Mesendoderm (in vitro differentiated cells): ENCODE results near the gene PSMC5. TPM values are rescaled to one million over a fixed set of nuclear protein-coding genes. Genes with fewer than 3 reads are reported as not detected.

Source experiments
- DNase-seq: peaks from one replicate; pipeline ENCODE4 v3.0.0; 2013
- H2AK5ac ChIP-seq: 2 replicates; pipeline ENCODE4 v1.6.1; 2013; ENCODE audit warnings: low read length, inconsistent platforms
- H2BK120ac ChIP-seq: 2 replicates; pipeline ENCODE4 v1.6.1; 2013; ENCODE audit warnings: low read depth, mild to moderate bottlenecking, low read length, moderate library complexity, mixed read lengths
- H2BK15ac ChIP-seq: replicated peaks from 2 replicates; pipeline ENCODE4 v1.6.1; 2013; ENCODE audit warnings: low read depth, mild to moderate bottlenecking, moderate library complexity
- H2BK5ac ChIP-seq: 2 replicates; pipeline ENCODE4 v1.6.1; 2013; ENCODE audit warnings: low read length, inconsistent platforms
- H3K18ac ChIP-seq: 2 replicates; pipeline ENCODE4 v1.6.1; 2013; ENCODE audit warnings: mild to moderate bottlenecking, low read length, mixed read lengths
- H3K23ac ChIP-seq: one replicate; pipeline ENCODE4 v1.6.1; 2013; ENCODE audit warnings: low read length
- H3K27ac ChIP-seq: 2 replicates; pipeline ENCODE4 v1.5.1; 2013; ENCODE audit warnings: low read depth, mild to moderate bottlenecking, inconsistent platforms, low read length, moderate library complexity
- H3K27me3 ChIP-seq: 2 replicates; pipeline ENCODE4 v1.6.1; 2013; ENCODE audit warnings: low read length, control low read depth, mild to moderate bottlenecking, inconsistent platforms; ENCODE audit not compliant: insufficient read depth, poor library complexity
- H3K36me3 ChIP-seq: 2 replicates; pipeline ENCODE4 v1.6.1; 2013; ENCODE audit warnings: low read length, inconsistent platforms; ENCODE audit not compliant: control insufficient read depth, insufficient read depth
- H3K4ac ChIP-seq: one replicate; pipeline ENCODE4 v1.6.1; 2013; ENCODE audit warnings: low read depth, mild to moderate bottlenecking, low read length, moderate library complexity
- H3K4me1 ChIP-seq: 2 replicates; pipeline ENCODE4 v1.6.1; 2013; ENCODE audit warnings: low read depth, low read length, inconsistent platforms; ENCODE audit not compliant: control insufficient read depth
- H3K4me2 ChIP-seq: 2 replicates; pipeline ENCODE4 v1.6.1; 2013; ENCODE audit warnings: low read length
- H3K4me3 ChIP-seq: 2 replicates; pipeline ENCODE4 v1.5.1; 2013; ENCODE audit warnings: mild to moderate bottlenecking, low read length
- H3K56ac ChIP-seq: one replicate; pipeline ENCODE4 v1.6.1; 2013; ENCODE audit warnings: low read length
- H3K79me1 ChIP-seq: 2 replicates; pipeline ENCODE4 v1.6.1; 2013; ENCODE audit warnings: low read length, inconsistent platforms
- H3K79me2 ChIP-seq: 2 replicates; pipeline ENCODE4 v1.6.1; 2013; ENCODE audit warnings: mild to moderate bottlenecking, low read length; ENCODE audit not compliant: control insufficient read depth, insufficient read depth
- H3K9ac ChIP-seq: 2 replicates; pipeline ENCODE4 v1.6.1; 2013; ENCODE audit warnings: low read length, inconsistent platforms
- H4K5ac ChIP-seq: one replicate; pipeline ENCODE4 v1.6.1; 2013; ENCODE audit warnings: low read length
- H4K8ac ChIP-seq: one replicate; pipeline ENCODE4 v1.6.1; 2013; ENCODE audit warnings: low read depth, mild to moderate bottlenecking, control low read depth, low read length, moderate library complexity
- WGBS: extraction: QIAGEN DNeasy Blood & Tissue Kit; methylation state at CpG from one replicate; pipeline ENCODE4 v1.1.7; 2013; ENCODE audit warnings: low lambda C conversion rate, missing lambda C conversion rate; ENCODE audit not compliant: insufficient coverage; ENCODE audit errors: extremely low coverage; 5-methylcytosine and 5-hydroxymethylcytosine counted together
- polyA plus RNA-seq, 2 experiments: library from polyadenylated mRNA; stranded (reverse); fragments of 200-250 nt; gene quantifications; one replicate each; pipeline ENCODE4 v1.2.3, GENCODE V29; 2013

Gene PSMC5
- polyA plus RNA-seq (2013, experiment 1 of 2), result 119 TPM
- polyA plus RNA-seq (2013, experiment 2 of 2), result 121 TPM

GRCh38 chr17:63827002-63827800 is at the start of gene PSMC5, which contains the start of gene FTSJ3:
TSS of gene PSMC5 (plus strand) at chr17:63827431. CDS start at chr17:63827491, 60 bp downstream.
TSS of gene FTSJ3 (minus strand) at chr17:63827663. CDS start at chr17:63826902, 761 bp downstream.
- H3K9ac ChIP-seq, result peak within 1 kb of the TSS; percentile 95

DNA sequence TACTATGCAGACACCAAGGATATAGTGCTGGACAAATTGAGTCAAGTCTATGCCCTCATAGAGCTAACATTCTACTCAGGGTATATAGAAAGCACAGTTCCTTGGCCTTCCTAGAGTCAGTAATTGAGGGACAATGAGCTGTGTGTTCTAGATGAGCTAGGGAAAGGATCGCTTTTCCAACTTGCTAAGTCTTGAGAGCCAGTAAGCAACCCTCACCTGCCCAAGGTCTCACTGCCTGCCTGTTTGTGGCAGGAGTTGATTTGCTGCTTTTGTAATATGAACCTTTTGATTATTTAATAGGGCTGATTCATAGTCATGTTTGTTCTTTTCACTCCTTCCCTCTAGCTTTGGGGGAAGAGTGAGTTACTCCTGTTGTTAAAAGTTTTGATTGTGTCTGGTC is 46.7 kb upstream of the PSMC5 start:
- H3K4me2 ChIP-seq, result no peak overlapping the region
- WGBS, result no CpG with 5 or more reads among the region's 1 CpG
- H3K4ac ChIP-seq, result no peak overlapping the region
- no peak overlapping the region for H3K23ac ChIP-seq
- no peak overlapping the region for H4K8ac ChIP-seq
- no peak overlapping the region for H3K27ac ChIP-seq
- no peaks in the 10 kb centered on the region for H3K27me3 ChIP-seq
- H3K18ac ChIP-seq, result no peak overlapping the region
- peaks cover 2% of the 10 kb centered on the region for H3K36me3 ChIP-seq
- H3K4me3 ChIP-seq, result no peak overlapping the region
- H3K79me2 ChIP-seq, result peaks cover 84% of the 10 kb centered on the region
- no peak overlapping the region for H4K5ac ChIP-seq
- H2BK5ac ChIP-seq, result no peak overlapping the region
- H2AK5ac ChIP-seq, result no peak overlapping the region
- no peak overlapping the region for H3K9ac ChIP-seq
- no peak overlapping the region for H2BK120ac ChIP-seq
- H3K79me1 ChIP-seq, result peaks cover 6% of the 10 kb centered on the region
- no peak overlapping the region for H2BK15ac ChIP-seq
- H3K4me1 ChIP-seq, result peaks cover 2% of the 10 kb centered on the region
- H3K56ac ChIP-seq, result no peak overlapping the region
- DNase-seq, result no peak

More at GRCh38 chr17:63827002-63827800, at the start of gene PSMC5, which contains the start of gene FTSJ3:
- Histone ChIP-seq H3K27ac (peak within 1 kb of the TSS; percentile 10), H3K23ac (peak within 1 kb of the TSS; percentile 83), H2AK5ac (no peak within 1 kb of the TSS), H2BK15ac (no peak within 1 kb of the TSS), H2BK5ac (peak within 1 kb of the TSS; percentile 99), H2BK120ac (no peak within 1 kb of the TSS), H3K4me1 (no peaks in the 10 kb centered on the region), H3K4me2 (peak within 1 kb of the TSS; percentile 65), H4K8ac (no peak within 1 kb of the TSS), H3K36me3 (peaks cover 26% of the 10 kb centered on the region), H3K79me1 (peaks cover 24% of the 10 kb centered on the region), H3K56ac (peak within 1 kb of the TSS; percentile 98), H3K4me3 (peak within 1 kb of the TSS; percentile 94), H3K18ac (peak within 1 kb of the TSS; percentile 11), H3K4ac (peak within 1 kb of the TSS; percentile 73), H3K79me2 (peaks cover 34% of the 10 kb centered on the region), H3K27me3 (no peaks in the 10 kb centered on the region), H4K5ac (peak within 1 kb of the TSS; percentile 99)
- WGBS, result no CpG with 5 or more reads among the region's 58 CpGs
- DNase-seq, result peak; percentile 97

DNA sequence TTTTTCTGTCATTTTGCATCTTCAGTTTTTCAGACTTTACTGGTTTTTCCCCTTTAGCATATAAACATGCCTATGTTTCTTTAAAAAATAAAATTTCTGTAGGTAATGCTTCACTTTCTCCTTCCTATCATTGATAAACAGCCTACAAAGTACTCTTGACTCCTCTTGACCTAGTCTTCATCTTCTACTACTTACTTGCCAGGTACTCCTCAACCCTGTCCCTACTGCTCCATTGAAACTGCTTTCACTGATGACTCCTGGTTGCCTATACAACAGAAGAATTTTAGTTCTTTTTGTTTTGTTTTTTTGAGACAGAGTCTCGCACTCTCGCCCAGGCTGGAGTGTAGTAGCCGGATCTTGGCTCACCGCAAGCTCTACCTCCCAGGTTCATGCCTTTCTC is 46.3 kb upstream of the PSMC5 start:
- Histone ChIP-seq H3K4me2 (no peak overlapping the region), H3K27me3 (no peaks in the 10 kb centered on the region), H2AK5ac (no peak overlapping the region), H3K36me3 (peaks cover 2% of the 10 kb centered on the region), H2BK15ac (no peak overlapping the region), H3K79me2 (peaks cover 83% of the 10 kb centered on the region), H3K56ac (no peak overlapping the region), H3K18ac (no peak overlapping the region), H3K4ac (no peak overlapping the region), H4K5ac (no peak overlapping the region), H3K4me3 (no peak overlapping the region), H3K23ac (no peak overlapping the region), H2BK5ac (no peak overlapping the region), H2BK120ac (no peak overlapping the region), H4K8ac (no peak overlapping the region), H3K79me1 (peaks cover 6% of the 10 kb centered on the region), H3K9ac (no peak overlapping the region), H3K27ac (no peak overlapping the region), H3K4me1 (peaks cover 2% of the 10 kb centered on the region)
- no peak for DNase-seq
- WGBS, result no CpG with 5 or more reads among the region's 4 CpGs

DNA sequence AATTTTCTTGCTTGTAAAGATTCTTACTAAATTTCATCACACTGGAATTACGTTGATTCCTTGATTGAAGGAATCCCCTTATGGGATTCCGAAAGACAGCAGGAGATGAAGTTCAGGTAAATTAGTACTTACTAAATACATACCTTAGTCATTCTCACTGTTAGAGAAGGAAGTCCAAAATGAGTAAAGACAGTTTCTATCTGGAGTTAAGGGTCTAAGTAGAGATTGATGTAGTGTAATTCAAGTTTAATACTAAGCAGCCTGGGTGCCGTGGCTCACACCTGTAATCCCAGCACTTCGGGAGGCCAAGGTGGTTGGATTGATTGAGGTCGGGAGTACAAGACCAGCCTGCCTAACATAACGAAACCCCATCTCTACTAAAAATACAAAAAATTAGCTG is 43.7 kb upstream of the PSMC5 start:
- H3K4ac ChIP-seq, result no peak overlapping the region
- peaks cover 6% of the 10 kb centered on the region for H3K79me1 ChIP-seq
- DNase-seq, result no peak
- H2BK15ac ChIP-seq, result no peak overlapping the region
- no peak overlapping the region for H3K27ac ChIP-seq
- no peak overlapping the region for H2AK5ac ChIP-seq
- no peak overlapping the region for H3K18ac ChIP-seq
- H3K4me2 ChIP-seq, result no peak overlapping the region
- no peak overlapping the region for H3K9ac ChIP-seq
- H3K79me2 ChIP-seq, result peaks cover 64% of the 10 kb centered on the region
- no peaks in the 10 kb centered on the region for H3K27me3 ChIP-seq
- H3K23ac ChIP-seq, result no peak overlapping the region
- H2BK120ac ChIP-seq, result no peak overlapping the region
- H3K36me3 ChIP-seq, result no peaks in the 10 kb centered on the region
- no peak overlapping the region for H3K4me3 ChIP-seq
- H3K4me1 ChIP-seq, result no peaks in the 10 kb centered on the region
- H2BK5ac ChIP-seq, result no peak overlapping the region
- H3K56ac ChIP-seq, result no peak overlapping the region
- H4K8ac ChIP-seq, result no peak overlapping the region
- H4K5ac ChIP-seq, result no peak overlapping the region
- WGBS, result no CpG with 5 or more reads among the region's 6 CpGs

DNA sequence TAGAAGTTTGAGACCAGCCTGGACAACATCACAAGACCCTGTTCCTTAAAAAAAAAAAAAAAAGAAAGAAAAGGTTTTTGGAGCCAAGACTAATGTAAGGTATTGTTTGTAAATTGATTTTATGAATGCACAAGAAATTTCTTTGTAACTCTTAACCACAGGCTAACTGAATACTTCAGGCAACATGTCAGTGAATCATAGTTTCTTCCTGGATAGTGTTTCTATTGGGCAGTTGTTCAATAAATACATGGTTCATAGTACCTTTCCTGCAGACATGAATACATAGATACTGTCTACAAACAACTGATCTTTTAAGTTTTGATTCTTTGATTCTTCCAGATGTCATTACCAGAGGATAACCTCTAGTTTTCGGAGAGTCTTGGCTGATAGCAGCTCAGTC is 41.7 kb upstream of the PSMC5 start:
- Histone ChIP-seq H3K27ac (no peak overlapping the region), H3K23ac (no peak overlapping the region)

More for the DNA sequence above, 41.7 kb upstream of the PSMC5 start:
- Histone ChIP-seq H3K79me2 (peaks cover 53% of the 10 kb centered on the region), H2BK120ac (no peak overlapping the region), H2AK5ac (no peak overlapping the region), H2BK5ac (no peak overlapping the region), H4K5ac (no peak overlapping the region), H3K36me3 (no peaks in the 10 kb centered on the region), H3K56ac (no peak overlapping the region), H3K79me1 (peaks cover 6% of the 10 kb centered on the region), H3K9ac (no peak overlapping the region), H3K18ac (no peak overlapping the region), H3K27me3 (no peaks in the 10 kb centered on the region), H3K4me1 (no peaks in the 10 kb centered on the region), H3K4ac (no peak overlapping the region), H2BK15ac (no peak overlapping the region), H3K4me3 (no peak overlapping the region), H4K8ac (no peak overlapping the region), H3K4me2 (no peak overlapping the region)
- no peak for DNase-seq
- no CpG with 5 or more reads among the region's 1 CpG for WGBS
